Measurements from ENCODE around the gene ST7. TPM values are rescaled to one million over a fixed set of nuclear protein-coding genes. Genes with fewer than 3 reads are reported as not detected.

Gene ST7
- total RNA-seq, 1 experiment from 2014 or later, result 12.9 TPM

- Histone ChIP-seq H2BK15ac (ENCODE audit: low read depth, low read length) (no peak overlapping the region), H3K23ac (ENCODE audit: insufficient read length, low read depth, low read length) (no peak overlapping the region), H3K79me2 (ENCODE audit: insufficient read depth, low read length) (no peaks in the 10 kb centered on the region), H3K14ac (ENCODE audit: insufficient read depth, low read length) (no peak overlapping the region), H3K9me3 (ENCODE audit: control insufficient read depth, low read depth, low read length) (no peaks in the 10 kb centered on the region), H2BK12ac (ENCODE audit: insufficient read length, low read depth, low read length) (no peak overlapping the region), H3K4ac (ENCODE audit: low read depth, low read length) (no peak overlapping the region), H2BK5ac (ENCODE audit: insufficient read length, low read length) (no peak overlapping the region), H4K20me1 (ENCODE audit: control insufficient read depth, insufficient read depth, insufficient read length) (no peaks in the 10 kb centered on the region), H3K56ac (ENCODE audit: insufficient read length, low read depth, low read length) (no peak overlapping the region), H3K79me1 (ENCODE audit: insufficient read depth, low read depth, low read length, poor library complexity, severe bottlenecking) (no peaks in the 10 kb centered on the region), H3T11ph (ENCODE audit: low read length) (no peak overlapping the region), H3K4me2 (ENCODE audit: insufficient read depth, insufficient read length, low read length) (no peak overlapping the region), H2AFZ (ENCODE audit: low read length) (no peak overlapping the region), H4K8ac (replicated peaks; ENCODE audit: insufficient read length, low read depth, low read length) (no peak overlapping the region), H4K5ac (ENCODE audit: insufficient read length, low read depth, low read length) (no peak overlapping the region), H2BK20ac (ENCODE audit: low read depth, low read length, poor library complexity, severe bottlenecking) (no peak overlapping the region), H2BK120ac (ENCODE audit: low read depth, low read length, poor library complexity, severe bottlenecking) (no peak overlapping the region), H3K27ac (ENCODE audit: insufficient read length, low read depth, low read length) (no peak overlapping the region), H4K91ac (ENCODE audit: insufficient read length, low read depth, low read length) (no peak overlapping the region), H2AK5ac (ENCODE audit: insufficient read length, low read length) (no peak overlapping the region), H3K27me3 (ENCODE audit: insufficient read depth, low read length) (no peaks in the 10 kb centered on the region), H3K23me2 (ENCODE audit: insufficient read length, low read depth, low read length, poor library complexity, severe bottlenecking) (no peaks in the 10 kb centered on the region), H3K9ac (ENCODE audit: extremely low read depth, insufficient read length, low read length) (no peak overlapping the region), H3K4me1 (ENCODE audit: insufficient read depth, low read length) (peaks cover 5% of the 10 kb centered on the region), H3K18ac (ENCODE audit: insufficient read length, low read depth, low read length) (no peak overlapping the region)
- Mint-ChIP-seq H3K36me3 (ENCODE audit: insufficient read depth in 1 of 3, low read depth in 3 of 3) (no peaks in the 10 kb centered on the region), H3K27ac (no peak overlapping the region; a peak in 1 of 7 replicates), H3K27me3 (ENCODE audit: low read depth) (no peaks in the 10 kb centered on the region), H3K4me3 (no peak overlapping the region), H3K9me3 (no peaks in the 10 kb centered on the region; a peak in 1 of 5 replicates), H3K4me1 (peaks cover 26 to 30% of the 10 kb centered on the region in 2 experiments)
- no peak for DNase-seq
- no peak for TF ChIP-seq CTCF (conservative IDR thresholded peaks at IDR 0.05)
- no CpG with 5 or more reads among the region's 1 CpG for WGBS (ENCODE audit: extremely low coverage, insufficient read length, low lambda C conversion rate)
Measured at GRCh38 chr7:117146059-117146458, 192.8 kb downstream of the ST7 start.
